ENCODE measurements around the gene HCRTR1. TPM values are rescaled to one million over a fixed set of nuclear protein-coding genes. Genes with fewer than 3 reads are reported as not detected.
A peak's percentile ranks its signal among the peaks of the same experiment; 100 is the strongest.

Gene HCRTR1
- total RNA-seq, 4 donors from 2014 or later: 0.40 to 5.6 (median 1.3) TPM

GRCh38 chr1:31645274-31645568, 27.7 kb downstream of the HCRTR1 start:
- intact Hi-C loops (cut with DNase I): no loop called here
- Histone ChIP-seq H3K4me1 (peaks cover 57 to 80% of the 10 kb centered on the region in 2 donors), H3K4me3 (replicated peaks in 1 of 3) (peak overlapping the region; percentile 36 to 94 (median 69)), H3K36me3 (no peaks in the 10 kb centered on the region), H3K9me3 (no peaks in the 10 kb centered on the region), H3K27ac (peak overlapping the region; percentile 91 to 99 (median 98)), H3K27me3 (no peaks in the 10 kb centered on the region)
- 0 to 1% methylated on average over 11 of the region's 11 CpGs for WGBS, 2 donors
- no peak for TF ChIP-seq CTCF (IDR thresholded peaks at IDR 0.05)
- TF ChIP-seq POLR2A (IDR thresholded peaks at IDR 0.05): no peak
- no peak for DNase-seq

- intact Hi-C loops (cut with DNase I): no loop called here
- Histone ChIP-seq H3K4me3 (replicated peaks in 1 of 3) (no peak overlapping the region), H3K9me3 (no peaks in the 10 kb centered on the region), H3K36me3 (no peaks in the 10 kb centered on the region), H3K4me1 (peaks cover 53 to 79% of the 10 kb centered on the region in 2 donors), H3K27ac (peak overlapping the region in 2 of 3 donors; percentile 91 to 98), H3K27me3 (no peaks in the 10 kb centered on the region)
- WGBS, 2 donors: 96 to 97% methylated on average over 4 of the region's 4 CpGs
- DNase-seq: no peak
- TF ChIP-seq CTCF (IDR thresholded peaks at IDR 0.05) (no peak), POLR2A (IDR thresholded peaks at IDR 0.05) (no peak)
These were observed 28.9 kb downstream of the HCRTR1 start for GRCh38 chr1:31646259-31646960.

- peaks cover 48 to 77% of the 10 kb centered on the region in 2 donors for H3K4me1 ChIP-seq
These were observed 29.6 kb downstream of the HCRTR1 start for GRCh38 chr1:31647106-31647505.

GRCh38 chr1:31648190-31648589, 30.7 kb downstream of the HCRTR1 start:
- Histone ChIP-seq H3K36me3 (no peaks in the 10 kb centered on the region), H3K4me1 (peaks cover 50 to 78% of the 10 kb centered on the region in 2 donors), H3K27ac (peak overlapping the region; percentile 84 to 98 (median 91)), H3K9me3 (no peaks in the 10 kb centered on the region), H3K4me3 (replicated peaks in 1 of 3) (no peak overlapping the region), H3K27me3 (no peaks in the 10 kb centered on the region)
- no peak for TF ChIP-seq POLR2A (IDR thresholded peaks at IDR 0.05)
- no peak for TF ChIP-seq CTCF (IDR thresholded peaks at IDR 0.05)
- WGBS, 2 donors: 79 to 89% methylated on average over 2 of the region's 2 CpGs
- DNase-seq: no peak
- intact Hi-C loops (cut with DNase I): no loop called here

More at GRCh38 chr1:31647106-31647505, 29.6 kb downstream of the HCRTR1 start:
- intact Hi-C loops (cut with DNase I): no loop called here
- H3K9me3 ChIP-seq: no peaks in the 10 kb centered on the region
- no peak overlapping the region for H3K4me3 ChIP-seq (replicated peaks in 1 of 3)
- no peaks in the 10 kb centered on the region for H3K27me3 ChIP-seq
- H3K27ac ChIP-seq: peak overlapping the region; percentile 84 to 98 (median 91)
- DNase-seq: no peak
- H3K36me3 ChIP-seq: no peaks in the 10 kb centered on the region
- no peak for TF ChIP-seq POLR2A (IDR thresholded peaks at IDR 0.05)
- TF ChIP-seq CTCF (IDR thresholded peaks at IDR 0.05): no peak
- WGBS, 2 donors: 85% methylated on average over 2 of the region's 2 CpGs

- Histone ChIP-seq H3K9me3 (no peaks in the 10 kb centered on the region), H3K27ac (peak overlapping the region; percentile 84 to 98 (median 91)), H3K36me3 (no peaks in the 10 kb centered on the region), H3K4me1 (peaks cover 50 to 78% of the 10 kb centered on the region in 2 donors), H3K27me3 (no peaks in the 10 kb centered on the region), H3K4me3 (replicated peaks in 1 of 3) (no peak overlapping the region)
- no peak for DNase-seq
- 65 to 68% methylated on average over 9 of the region's 9 CpGs for WGBS, 2 donors
- no peak for TF ChIP-seq CTCF (IDR thresholded peaks at IDR 0.05)
- TF ChIP-seq POLR2A (IDR thresholded peaks at IDR 0.05): no peak
- intact Hi-C loops (cut with DNase I): no loop called here
These were observed 31.3 kb downstream of the HCRTR1 start for GRCh38 chr1:31648641-31649357.

Data from thyroid gland (tissue), 4 donors.